ENCODE data around the gene GSTT2B.

DNA sequence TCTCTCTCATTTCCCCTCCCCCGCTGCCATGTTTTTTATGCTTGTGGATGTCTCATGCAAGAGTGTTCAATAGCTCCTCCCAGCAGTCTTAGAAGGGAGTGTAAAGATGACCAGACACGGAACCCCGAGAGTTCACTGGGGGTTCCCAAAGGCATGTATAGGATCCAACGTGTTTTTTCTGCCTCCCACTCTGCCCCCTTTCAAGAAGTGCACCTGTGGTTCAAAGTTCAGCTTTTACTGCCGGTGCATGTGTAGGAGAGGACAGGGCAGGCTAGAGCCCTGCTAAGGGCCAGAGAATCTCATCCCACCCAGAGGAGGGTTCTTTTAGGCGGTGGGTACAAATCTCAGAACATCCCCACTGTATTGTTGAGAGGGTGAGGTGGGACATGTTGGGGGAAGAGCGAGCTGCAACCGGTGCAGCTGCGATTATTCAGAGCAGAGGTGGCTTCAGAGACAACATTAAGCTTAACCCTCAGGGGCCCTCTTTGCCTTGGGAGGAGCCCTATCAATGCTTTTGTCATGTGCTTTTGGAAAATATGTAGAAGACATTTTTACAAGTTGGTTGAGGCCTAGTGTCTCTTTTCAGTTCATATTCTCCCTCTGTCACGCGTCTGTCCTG lies 52.3 kb downstream of the GSTT2B start:
- no peak for TF ChIP-seq POLR2A (IDR thresholded peaks at IDR 0.05)
- TF ChIP-seq, protein P1, sequence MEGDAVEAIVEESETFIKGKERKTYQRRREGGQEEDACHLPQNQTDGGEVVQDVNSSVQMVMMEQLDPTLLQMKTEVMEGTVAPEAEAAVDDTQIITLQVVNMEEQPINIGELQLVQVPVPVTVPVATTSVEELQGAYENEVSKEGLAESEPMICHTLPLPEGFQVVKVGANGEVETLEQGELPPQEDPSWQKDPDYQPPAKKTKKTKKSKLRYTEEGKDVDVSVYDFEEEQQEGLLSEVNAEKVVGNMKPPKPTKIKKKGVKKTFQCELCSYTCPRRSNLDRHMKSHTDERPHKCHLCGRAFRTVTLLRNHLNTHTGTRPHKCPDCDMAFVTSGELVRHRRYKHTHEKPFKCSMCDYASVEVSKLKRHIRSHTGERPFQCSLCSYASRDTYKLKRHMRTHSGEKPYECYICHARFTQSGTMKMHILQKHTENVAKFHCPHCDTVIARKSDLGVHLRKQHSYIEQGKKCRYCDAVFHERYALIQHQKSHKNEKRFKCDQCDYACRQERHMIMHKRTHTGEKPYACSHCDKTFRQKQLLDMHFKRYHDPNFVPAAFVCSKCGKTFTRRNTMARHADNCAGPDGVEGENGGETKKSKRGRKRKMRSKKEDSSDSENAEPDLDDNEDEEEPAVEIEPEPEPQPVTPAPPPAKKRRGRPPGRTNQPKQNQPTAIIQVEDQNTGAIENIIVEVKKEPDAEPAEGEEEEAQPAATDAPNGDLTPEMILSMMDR (IDR thresholded peaks at IDR 0.05), result no peak
